Stimulated activated CD4-positive, alpha-beta T cell treated with anti-CD3 and anti-CD28 coated beads, Interleukin-1b, Interleukin-23, amount 100 ng/mL, for 48 hours (primary cell): ENCODE measurements around the gene TRPM4.
"Not testable (repeated sequence)": the region's sequence is repeated elsewhere in the genome, so short reads cannot be mapped to it uniquely, and the experiment has no call there.

Experiments used
- DNase-seq: peaks from one replicate; pipeline ENCODE4 v3.0.0-alpha.2; 2020

The TRPM4 gene

DNA sequence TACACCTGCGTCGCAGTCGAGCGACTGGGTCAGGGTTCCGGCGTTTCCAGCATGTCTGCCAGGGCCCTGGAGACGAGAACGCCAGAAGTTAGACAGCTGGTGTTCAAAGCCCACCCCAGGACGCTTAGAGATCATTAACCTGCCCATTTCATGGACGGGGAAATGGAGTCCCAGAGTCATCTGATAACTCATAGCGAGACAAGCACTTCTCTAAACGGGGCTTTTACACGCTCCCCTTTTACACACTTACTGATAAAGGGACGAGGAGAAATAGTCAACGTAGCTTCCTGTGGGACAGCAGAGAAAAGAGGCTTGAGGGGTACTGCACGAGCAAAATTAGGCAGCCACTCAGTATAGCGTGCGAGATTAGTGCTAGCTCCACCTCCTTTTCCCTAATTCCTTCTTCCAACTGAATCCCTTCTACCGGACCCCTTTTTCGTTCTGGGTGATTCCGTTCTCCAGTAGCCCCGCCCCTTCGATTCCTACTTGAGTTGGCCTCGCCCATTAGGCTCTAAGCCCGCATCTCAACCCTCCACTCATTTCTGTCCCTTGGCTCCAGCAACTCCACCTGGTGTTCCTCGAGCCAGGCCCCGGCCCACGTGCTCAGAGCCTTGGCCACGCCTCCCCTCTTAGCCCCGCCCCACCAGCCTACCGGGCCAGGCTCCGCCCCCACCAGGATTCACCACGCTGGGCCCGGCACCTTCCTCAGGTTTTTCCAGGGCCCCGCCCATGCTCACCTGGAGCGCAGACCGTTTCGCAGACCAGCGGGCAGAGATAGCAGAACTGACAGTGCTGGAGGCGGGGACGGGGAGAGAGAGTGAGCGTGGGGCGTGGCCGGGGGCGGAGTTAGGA lies 6.1 kb upstream of the TRPM4 start:
- peak; percentile 47 for DNase-seq

DNA sequence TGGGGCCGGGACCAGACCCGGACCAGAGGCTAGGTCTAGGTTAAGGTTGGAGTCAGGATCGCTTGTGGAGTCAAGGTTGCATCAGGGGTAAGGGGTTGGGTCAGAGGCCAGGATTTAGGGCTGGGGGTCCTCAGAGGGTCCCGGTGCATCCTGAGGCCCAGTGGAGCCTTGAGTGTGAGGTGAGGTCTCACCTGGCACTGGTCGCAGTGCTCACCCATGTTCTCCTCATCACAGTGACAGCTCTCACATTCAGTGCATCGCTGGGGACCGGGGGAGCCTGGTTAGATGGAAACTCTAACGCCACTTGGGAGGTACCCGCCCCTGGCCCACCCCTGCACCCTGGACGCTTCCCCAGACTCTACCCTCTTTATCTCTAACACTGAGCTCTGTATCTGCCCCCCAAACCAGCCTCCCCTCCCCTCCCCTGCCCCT lies 5.5 kb upstream of the TRPM4 start:
- DNase-seq: no peak

DNA sequence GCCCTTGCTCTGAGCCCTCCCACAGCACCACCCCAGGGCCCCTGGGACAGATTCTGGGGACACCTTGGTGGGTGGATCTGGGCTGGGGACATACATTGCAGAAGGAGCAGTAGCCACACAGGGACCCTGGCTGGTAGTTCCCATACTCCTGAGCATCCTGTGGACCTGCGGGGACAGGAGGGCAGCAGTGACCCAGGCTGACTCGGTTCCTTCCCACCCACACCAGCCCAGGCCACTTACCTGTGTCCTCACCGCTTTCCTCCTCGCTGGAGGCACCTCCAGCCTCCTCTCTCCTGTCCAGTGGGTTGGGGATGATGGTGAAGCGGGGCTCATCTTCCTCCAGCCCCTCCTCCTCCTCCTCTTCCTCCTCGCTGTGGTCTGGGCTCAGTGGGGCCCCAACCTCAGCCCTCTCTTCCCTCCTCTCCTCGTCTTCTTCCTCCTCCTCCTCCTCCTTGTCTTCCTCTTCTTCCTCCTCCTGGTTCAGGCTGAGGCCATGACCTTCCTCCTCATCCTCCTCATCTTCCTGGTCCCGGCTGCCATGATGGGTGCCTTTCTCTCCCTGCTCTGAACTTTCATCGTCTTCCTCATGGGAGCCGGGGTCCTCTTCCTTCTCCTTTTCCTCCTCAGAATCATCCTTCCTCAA lies 4.3 kb upstream of the TRPM4 start:
- DNase-seq: no peak

DNA sequence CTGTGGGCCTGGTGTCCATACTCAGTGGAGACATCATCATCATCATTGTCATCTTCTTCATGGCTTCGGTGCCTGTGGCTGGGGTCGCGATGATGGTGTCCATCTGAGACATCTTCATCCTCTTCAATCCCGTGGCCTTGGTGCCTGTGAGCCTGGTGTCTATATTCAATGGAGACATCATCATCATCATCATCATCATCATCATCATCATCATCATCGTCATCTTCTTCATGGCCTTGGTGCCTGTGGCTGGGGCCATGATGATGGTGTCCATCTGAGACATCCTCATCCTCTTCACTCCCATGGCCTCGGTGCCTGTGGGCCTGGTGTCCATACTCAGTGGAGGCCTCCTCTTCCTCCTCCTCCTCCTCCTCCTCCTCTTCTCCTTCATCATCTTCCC lies 3.3 kb upstream of the TRPM4 start:
- no peak for DNase-seq

DNA sequence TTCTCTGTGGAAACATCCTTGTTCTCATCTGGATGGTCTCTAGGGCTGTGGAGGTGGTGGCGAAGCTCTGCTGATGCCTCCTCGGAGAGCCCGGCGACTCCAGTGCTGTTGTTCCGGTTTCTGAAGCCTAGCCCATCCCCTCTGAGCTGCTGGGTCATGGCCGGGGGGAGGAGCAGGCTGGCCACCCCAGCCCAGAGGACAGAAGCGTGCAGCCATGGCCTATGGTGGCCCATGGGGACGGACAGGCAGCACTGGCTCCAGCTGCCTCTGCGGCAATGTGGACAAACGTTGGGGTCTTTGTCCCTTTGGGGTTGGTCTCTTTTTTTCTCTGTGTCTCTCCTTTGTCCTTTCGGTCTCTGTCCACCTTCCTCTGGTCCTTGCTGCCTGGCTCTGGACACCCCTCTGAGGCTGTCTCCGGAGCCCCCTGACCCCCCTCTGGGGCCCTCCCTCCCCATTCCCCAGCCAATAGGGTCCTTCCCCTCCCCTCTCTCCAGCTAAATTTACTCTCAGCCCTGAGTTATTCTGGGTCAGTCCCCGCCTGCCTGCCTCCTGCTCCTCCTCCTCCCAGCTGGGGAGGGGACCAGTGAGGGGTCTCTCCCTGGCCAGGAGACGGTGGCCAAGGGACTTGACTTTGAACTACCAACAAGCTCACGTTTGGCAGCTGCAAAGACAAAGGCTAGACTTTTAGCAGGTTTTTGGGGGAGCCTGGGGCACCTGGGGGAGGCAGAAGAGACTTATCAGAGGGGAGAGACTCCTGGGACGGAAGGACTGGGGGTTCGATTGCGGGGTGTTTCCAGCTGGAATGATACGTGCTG lies 2.4 kb upstream of the TRPM4 start, which contains the start of gene HRC:
Gene HRC (minus strand): TSS at position 392 of the 815 bp plus-strand sequence. CDS start 159 bp downstream, at position 233.
- no peak for DNase-seq

DNA sequence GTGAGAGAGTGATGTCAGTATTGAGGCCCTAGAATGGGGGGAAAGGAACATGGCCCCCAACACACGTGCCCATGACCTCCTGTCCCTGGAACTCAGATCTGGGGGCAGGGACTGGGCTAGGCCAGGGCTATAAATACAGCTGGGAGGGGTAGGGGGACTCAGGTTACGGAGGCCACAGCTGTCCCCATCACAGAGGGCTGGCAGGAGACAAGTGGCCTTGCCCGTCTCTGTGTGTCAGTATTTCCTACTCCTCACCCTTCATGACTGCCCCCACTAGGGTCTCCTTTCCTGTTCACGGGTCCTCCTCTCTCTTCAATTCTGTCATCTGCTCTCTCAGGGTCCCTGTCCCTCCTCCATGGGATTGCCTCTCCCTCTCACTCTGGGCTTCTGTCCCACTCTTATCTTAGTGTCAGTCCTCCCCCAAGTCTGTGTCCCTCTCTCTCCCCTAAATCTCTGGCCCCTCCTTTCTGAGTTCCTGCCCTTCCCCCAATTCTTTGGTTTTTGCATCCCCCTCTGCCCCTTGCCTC lies 1.7 kb upstream of the TRPM4 start:
- no peak for DNase-seq

DNA sequence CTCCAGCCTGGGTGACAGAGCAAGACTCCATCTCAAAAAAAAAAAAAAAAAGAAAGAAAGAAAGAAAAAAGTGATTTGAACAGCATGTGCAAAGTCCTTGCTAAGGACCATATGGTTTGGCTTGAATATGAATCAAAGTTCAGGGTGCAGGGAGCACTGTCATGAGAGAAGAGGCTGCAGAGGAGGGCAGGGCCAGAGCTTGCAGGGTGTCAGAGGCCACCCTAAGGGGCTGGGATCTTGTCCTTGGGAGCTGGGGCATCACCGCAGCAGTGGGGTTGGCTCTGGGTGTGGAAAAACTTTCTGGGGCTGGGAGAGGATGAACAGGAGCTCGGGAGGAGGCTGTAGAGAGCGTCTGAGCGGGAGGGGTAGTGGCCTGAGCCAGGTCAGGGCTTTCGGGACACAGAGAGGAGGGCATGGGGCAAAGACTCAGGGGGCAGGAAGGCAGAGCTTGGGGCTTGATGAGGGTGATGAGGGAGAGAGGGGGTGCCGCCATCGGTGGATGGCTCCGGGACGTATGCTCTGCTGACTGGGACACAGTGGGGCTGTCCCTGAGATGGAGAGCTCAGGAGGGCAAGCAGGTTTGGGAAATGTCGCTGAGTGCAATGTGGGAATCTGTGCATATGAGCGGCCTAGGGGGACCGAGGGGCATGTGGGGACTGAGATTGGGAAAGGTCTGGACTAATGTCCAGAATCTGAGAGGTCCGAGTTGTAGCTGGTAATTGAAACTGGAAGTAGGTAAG lies 3.0 kb downstream of the TRPM4 start:
- DNase-seq: no peak

DNA sequence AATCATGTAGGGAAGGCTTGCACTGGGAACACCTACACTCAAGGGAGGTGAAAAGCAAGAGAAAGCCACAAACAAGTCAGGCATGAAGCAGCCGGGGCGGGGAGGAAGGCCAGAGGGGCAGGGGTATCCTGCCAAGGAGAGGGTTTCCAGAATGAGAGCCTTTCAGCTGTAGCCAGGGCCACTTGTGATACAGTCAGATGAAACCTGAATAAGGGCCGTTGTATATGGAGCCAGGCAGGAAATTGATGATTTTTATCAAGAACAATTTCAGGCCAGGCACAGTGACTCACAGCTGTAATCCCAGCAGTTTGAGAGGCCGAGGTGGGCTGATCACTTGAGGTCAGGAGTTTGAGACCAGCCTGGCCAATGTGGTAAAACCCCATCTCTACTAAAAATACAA lies 4.4 kb downstream of the TRPM4 start:
- DNase-seq: no peak

DNA sequence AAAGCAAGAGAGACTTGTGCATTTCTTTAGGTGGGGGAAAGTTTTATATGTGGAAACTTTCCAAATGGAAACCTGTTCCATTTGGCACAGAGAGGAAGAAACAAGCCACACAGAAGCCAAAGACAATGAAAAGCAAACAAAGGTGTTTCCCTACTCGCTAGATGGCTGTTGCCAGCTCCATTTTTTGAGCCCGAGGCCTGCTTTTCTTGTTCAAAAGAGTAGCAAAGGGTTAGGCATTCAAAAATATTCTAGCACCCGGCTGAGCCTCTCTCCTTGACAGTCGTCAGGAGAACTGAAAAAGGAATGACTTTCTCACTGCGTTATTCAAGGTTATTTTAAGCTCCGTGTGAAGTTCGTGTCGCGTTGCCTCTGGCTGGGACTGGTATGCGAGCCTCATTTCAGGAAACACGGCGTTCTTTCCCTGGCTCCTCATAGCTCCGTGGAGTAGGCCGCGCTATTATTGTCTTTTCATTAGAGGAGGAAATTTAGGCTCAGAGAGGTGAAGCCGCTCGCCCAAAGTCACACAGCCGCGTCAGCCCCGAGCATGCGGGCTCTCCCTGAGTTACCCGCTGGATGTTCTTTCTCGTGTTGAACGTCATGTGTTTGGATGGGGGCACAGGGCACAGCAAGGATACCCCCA lies 7.6 kb downstream of the TRPM4 start:
- no peak for DNase-seq

DNA sequence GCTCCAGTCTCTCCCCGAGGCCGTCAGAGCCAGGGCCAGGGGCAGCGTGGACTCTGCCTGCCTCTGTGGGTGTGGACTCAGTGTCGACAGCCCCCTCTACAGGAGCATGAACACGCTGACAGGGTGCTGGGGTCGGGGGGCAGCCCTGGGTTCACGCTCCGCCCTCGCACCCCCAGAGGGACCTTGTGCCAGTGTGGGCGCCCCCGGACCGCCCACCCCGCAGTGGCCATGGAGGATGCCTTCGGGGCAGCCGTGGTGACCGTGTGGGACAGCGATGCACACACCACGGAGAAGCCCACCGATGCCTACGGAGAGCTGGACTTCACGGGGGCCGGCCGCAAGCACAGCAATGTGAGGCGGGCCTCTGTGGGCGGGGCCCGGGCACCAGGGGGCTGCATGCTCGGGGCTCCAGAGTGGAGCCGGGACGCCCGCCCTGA lies 8.3 kb downstream of the TRPM4 start:
- DNase-seq: no peak

DNA sequence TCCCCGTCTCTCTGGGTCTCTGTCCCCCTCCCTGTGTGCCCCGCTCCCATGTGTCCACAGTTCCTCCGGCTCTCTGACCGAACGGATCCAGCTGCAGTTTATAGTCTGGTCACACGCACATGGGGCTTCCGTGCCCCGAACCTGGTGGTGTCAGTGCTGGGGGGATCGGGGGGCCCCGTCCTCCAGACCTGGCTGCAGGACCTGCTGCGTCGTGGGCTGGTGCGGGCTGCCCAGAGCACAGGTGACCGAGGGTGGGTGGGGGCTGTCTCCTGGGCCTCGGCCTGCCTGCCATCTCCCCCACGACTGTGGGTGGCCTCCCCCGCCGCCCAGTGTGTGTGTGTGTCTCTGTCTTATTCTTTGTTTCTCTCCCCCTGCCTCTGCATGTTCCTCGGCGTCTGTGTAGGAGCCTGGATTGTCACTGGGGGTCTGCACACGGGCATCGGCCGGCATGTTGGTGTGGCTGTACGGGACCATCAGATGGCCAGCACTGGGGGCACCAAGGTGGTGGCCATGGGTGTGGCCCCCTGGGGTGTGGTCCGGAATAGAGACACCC lies 10.3 kb downstream of the TRPM4 start:
- no peak for DNase-seq

DNA sequence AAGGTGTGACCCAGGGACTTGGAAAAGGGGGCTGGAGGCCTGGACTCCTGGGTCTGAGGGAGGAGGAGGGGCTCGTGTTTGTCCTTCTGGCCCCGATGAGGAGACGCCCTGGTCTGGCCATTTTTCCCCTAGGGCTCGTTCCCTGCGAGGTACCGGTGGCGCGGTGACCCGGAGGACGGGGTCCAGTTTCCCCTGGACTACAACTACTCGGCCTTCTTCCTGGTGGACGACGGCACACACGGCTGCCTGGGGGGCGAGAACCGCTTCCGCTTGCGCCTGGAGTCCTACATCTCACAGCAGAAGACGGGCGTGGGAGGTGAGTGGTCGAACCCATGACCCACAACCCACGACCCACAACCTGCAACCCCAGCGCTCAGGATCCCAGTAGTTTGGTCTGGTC lies 10.8 kb downstream of the TRPM4 start:
- DNase-seq: no peak

DNA sequence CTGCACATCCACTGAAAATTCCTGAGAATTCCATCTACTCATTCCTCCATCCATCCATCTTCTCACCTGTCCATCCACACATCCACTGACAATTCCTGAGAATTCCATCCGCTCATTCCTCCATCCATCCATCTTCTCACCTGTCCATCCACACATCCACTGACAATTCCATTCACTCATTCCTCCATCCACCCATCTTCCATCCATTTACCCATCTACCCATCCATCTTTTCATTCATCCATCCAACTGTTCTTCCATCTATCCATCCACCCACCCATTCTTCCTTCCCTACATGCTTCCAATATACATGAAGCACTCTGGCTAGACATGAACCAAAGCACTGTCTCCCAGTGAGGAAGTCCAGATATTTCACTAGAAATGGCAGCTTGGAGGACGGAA lies 15.6 kb downstream of the TRPM4 start:
- no peak for DNase-seq

DNA sequence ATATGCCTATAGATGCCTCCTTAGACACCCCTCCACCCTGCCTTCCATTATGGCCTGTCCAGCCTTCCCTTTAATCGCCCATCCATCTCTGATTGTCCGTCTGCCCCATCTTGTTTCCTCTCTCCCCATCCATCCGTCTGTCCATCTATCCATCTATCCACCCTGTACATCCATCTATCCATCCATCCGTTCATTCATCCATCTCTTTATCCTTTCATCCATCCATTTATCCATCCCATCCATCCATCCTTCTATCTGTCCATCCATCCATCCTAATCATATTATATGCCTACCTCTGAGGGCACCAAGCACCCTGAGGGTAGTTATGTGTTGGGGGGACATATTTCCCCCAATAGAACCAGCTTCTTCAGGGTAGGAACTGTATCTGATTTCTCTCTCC lies 23.1 kb downstream of the TRPM4 start:
- DNase-seq: no peak

DNA sequence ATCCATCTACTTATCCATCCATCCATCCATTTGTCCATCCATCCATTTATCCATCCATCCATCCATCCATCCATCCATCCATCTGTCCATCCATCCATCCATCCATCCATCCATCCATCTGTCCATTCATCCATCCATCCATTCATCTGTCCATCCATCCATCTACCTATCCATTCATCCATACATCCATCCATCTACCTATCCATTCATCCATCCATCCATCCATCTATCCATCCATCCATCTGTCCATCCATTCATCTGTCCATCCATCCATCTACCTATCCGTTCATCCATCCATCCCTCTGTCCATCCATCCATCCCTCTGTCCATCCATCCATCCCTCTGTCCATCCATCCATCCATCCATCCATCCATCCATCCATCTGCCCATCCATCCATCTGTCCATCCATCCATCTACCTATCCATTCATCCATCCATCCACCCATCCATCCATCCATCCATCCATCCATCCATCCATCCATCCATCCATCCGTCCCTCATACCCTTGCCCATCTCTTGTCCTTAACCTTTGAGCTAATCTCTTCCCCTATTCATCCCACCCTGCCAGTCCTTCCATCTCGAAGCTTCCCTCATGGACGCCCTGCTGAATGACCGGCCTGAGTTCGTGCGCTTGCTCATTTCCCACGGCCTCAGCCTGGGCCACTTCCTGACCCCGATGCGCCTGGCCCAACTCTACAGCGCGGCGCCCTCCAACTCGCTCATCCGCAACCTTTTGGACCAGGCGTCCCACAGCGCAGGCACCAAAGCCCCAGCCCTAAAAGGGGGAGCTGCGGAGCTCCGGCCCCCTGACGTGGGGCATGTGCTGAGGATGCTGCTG lies 24.6 kb downstream of the TRPM4 start:
- not testable (repeated sequence) for DNase-seq

DNA sequence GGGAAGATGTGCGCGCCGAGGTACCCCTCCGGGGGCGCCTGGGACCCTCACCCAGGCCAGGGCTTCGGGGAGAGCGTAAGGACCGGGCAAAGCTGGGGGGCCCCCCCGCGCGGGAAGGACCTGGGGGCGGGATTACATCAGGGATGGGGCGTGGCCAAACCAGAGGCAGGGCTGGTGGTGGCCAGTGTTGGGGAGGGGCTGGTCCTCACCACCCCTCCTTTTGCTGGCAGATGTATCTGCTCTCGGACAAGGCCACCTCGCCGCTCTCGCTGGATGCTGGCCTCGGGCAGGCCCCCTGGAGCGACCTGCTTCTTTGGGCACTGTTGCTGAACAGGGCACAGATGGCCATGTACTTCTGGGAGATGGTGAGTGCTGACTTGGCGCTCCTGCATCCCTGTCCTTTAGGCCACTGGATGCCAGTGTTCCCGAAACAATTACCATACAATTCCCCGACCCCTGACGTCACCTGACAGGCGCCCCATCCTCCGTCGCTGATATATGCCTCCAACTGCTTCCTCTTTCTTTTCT lies 25.3 kb downstream of the TRPM4 start:
- DNase-seq: no peak

DNA sequence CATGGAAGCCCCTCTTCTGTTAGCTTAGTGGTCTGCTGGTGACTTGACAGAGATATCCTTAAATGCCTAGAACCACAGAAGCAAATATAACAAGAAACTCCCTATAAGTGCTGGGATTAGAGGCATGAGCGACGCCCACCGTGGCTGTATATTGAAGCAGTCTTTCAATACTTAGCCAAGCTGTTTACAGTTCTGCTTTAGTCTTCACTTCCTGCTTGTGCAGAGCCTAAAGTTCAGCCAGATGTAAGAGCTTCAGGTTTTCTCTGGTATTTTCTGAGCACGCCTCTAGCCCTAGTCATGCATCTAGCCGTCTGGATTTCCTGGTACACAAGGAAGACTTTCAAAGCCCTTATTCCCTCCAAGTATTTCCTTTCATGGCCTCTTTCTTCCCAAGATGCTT lies 28.5 kb downstream of the TRPM4 start:
- DNase-seq: no peak

DNA sequence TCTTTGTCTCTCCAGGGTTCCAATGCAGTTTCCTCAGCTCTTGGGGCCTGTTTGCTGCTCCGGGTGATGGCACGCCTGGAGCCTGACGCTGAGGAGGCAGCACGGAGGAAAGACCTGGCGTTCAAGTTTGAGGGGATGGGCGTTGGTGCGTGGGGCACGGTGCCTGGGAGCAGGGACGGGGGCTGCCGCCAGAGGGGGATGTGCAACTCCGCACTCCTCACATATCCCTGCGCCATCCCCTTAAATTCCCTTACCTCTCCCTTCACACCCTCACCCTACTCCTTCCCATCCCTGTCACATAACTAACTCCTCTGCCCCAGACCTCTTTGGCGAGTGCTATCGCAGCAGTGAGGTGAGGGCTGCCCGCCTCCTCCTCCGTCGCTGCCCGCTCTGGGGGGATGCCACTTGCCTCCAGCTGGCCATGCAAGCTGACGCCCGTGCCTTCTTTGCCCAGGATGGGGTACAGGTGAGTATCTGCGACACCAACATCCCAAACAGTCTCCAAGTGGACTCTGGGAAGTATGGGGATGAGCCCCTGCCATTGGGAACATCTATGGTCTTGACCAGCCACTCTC lies 31.1 kb downstream of the TRPM4 start:
- DNase-seq: no peak

DNA sequence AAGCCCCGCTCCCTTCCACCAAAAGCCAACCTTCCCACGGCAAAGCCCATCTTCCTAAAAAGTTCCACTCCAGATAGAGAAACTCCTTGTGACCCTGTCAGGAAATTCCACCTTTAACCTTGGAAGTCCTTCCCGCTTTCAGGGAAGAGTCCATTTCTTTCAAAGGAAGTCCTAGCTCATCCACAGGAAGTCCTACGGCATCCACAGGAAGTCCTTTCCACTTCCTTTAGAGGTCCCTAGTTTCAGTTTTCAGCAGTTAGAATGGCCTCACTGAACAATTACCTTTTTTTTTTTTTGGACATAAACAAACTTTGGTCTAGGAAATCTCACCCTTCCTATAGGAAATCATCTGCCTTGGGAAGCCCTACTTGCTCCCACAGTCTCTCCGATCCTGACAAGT lies 31.7 kb downstream of the TRPM4 start:
- DNase-seq: no peak

DNA sequence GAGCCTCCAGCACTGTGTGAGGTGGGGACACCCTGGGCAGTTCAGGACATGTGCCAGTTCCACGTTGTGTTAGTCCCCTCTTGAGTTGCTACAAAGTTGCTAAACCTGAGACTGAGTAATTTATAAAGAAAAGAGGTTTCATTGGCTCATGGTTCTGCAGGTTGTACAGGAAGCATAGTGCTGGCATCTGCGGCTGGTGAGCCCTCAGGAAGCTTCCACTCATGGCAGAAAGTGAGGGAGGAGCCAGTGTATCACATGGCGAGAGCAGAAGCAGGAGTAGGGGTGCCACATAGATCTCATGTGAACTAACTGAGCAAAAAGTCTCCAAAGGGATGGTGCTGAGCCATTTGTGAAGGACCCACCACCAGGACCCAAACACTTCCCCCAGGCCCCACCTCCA lies 33.2 kb downstream of the TRPM4 start:
- no peak for DNase-seq
